ENCODE measurements around the gene WDSUB1.

The WDSUB1 gene, protein sequence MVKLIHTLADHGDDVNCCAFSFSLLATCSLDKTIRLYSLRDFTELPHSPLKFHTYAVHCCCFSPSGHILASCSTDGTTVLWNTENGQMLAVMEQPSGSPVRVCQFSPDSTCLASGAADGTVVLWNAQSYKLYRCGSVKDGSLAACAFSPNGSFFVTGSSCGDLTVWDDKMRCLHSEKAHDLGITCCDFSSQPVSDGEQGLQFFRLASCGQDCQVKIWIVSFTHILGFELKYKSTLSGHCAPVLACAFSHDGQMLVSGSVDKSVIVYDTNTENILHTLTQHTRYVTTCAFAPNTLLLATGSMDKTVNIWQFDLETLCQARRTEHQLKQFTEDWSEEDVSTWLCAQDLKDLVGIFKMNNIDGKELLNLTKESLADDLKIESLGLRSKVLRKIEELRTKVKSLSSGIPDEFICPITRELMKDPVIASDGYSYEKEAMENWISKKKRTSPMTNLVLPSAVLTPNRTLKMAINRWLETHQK

DNA sequence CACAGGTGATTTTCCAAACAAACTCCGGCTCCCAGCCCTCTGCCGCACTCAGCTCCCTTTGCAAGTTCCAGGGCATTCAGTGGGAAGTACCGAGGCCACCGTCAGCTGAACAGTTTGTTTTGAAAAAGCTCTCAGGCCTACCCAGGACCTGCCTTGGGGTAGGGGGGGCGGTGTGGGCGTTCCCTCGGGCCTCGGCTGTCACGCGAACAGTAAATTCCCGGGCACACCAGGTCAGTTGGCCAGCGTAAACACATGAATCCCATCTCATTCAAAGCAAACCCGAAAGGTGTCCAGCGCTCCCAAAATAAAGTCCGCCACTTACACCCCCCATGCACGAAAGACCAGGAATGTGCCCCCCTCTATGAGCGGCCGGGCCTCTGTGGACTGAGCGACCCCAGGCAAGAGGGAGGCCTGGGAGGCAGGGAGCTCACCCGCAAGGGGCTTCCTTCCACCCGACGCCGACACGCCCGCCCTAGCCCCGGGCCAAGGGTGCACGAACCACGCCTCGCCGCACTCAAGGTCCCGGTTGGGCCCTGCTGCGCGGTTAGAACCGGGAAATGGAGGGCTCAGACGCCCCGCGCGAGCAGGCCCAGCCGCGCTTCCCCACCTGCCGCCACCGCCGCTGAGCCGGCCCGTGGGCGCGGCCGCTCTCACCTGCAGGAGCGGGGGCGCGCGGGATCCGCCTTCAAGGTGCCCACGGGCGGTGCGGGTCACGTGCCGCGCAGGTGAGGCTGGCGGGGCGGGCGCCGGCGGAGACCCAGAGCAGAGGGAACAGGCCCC, at the start of gene WDSUB1:
TSS of gene WDSUB1 (minus strand) at position 775 of the 780 bp plus-strand sequence. CDS start 3,634 bp downstream, outside the sequence.
- intact Hi-C loops (cut with DNase I): loop anchor here (5.0 to 10.0 kb wide), 4 partner anchors 151 to 426 kb away; partner anchors contain the start of genes BAZ2B and MARCHF7
- DNase-seq: peak; percentile 29 to 91 (median 50)

DNA sequence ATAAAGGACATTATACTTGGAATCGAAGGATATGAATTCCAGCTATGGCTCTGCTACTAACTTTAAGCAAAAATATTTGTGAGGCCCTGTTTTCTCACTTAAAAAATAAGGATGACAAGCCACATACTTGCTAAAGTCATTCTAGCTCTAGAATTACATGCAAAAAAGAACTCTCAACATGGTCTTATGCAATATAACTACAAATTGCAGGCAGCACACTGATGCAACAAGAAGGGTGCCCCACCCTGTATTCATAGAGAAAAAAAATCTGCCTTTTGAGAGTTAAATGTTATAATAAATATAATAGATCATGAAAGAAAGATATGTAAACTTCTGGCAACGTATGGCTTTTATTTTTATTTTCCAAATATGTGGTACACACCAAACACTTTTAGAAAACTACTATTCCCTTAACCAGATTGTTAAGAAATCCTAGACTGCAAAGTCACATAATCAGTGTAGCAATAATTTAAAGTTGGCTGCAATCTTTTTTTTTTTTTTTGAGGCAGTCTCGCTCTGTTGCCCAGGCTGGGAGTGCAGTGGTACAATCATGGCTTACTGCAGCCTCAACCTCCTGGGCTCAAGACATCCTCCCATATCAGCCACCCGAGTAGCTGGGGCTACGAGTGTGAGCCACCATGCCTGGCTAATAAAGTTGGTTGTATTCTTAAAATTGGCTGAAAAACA, 40.2 kb upstream of the WDSUB1 start:
- intact Hi-C loops (cut with DNase I): no loop called here
- no peak for DNase-seq

DNA sequence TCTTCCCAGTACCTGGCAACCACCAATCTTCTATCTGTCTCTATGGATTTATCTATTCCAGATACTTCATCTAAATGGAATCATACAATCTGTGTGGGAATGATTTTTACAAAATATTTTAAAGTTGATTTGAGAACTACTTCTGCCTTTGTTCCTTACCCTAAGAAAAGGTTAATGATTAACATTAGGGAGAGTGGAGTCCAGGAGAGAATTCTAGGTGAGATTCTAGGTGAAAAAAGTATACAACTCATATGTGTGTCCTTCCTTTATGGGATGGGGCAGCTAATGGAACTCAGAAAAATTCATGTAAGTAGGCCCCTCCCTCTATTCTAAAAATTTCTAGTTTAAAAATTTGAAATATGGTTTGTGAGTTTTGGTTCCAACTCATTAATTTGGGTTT, 35.9 kb upstream of the WDSUB1 start:
- DNase-seq: no peak

DNA sequence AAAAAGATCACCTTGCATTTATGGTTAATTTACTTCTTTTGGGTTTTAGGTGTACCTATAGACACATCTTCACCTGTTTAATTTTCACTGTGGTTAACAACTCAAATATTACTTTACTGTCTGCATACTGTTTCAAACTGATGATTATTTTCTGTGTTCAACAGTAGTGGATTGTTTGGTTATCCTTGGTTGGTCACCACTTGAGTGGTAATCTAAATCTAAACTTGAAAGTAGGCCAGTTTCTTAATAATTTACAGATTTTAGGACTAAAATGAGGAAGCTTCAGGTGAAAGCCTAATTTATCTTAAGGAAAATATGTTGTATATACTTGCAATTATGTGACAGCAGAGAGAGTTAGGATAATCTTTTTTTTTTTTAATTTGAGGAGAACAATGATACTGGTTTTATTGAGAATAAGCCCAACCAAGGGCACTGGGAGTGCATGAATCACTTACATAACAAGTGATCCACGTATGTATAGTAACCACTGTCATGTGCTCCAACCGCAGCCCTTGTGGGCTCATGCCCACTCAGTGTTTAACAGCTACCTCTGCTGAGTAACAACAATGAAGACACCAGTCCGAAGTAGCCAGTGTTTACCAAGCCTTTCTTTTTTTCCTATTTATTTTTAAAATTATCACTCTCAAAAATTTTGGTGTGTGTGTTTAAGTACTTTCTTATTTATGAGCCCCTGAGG, 31.0 kb upstream of the WDSUB1 start:
- intact Hi-C loops (cut with DNase I): no loop called here
- no peak for DNase-seq

More for the DNA sequence above, 35.9 kb upstream of the WDSUB1 start:
- intact Hi-C loops (cut with DNase I): no loop called here

DNA sequence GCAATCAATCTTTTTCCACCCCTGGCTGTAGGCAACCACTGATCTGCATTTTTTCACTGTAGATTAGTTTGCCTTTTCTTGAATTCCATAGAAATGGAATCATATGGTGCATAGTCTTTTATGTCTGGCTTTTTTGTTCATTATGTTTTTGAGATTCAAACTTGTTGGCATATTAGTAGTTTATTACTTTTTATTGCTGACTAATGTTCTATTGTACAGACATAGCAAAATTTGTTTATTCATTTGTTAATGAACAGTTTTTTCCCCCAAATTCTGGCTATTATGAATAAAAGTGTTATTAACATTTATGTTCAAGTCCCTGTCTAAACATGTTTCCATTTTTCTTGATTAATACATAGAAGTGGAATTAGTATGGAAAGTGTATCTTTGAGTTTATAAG, 21.4 kb upstream of the WDSUB1 start:
- intact Hi-C loops (cut with DNase I): no loop called here
- DNase-seq: no peak

DNA sequence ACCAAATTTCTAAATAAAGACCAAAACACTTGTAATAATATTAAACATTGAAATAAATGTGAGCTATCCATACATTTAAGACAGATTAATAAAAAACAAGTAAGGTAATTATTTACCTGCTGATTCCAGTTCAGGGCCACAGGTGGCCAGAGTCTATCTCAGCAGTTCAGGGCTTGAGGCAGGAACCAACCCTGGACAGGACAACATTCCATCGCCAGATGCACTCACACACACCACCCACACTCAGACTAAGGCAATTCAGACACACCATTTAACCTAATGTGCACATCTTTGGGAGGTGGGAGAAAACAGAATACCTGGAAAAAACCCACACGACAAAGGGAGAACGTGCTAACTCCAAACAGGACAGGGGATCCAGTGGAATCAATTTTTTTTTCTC, 14.1 kb upstream of the WDSUB1 start:
- intact Hi-C loops (cut with DNase I): no loop called here
- no peak for DNase-seq

DNA sequence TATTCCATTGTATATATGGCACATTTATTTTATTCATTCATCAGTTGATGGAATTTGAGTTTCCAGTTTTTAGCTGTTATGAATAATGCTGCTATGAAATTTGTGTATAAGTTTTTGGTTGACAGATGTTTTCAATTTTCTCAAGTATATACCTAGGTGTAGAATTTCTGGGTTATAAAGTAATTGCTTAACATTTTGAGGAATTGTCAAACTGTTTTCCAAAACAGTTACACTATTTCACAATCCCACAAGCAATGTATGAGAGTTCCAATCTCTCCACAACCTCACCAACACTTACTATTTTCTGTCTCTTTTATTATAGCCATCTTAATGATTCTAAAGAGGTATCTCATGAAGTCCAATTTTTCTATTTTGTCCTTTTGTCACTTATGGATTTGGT, 12.5 kb upstream of the WDSUB1 start:
- intact Hi-C loops (cut with DNase I): no loop called here
- no peak for DNase-seq

DNA sequence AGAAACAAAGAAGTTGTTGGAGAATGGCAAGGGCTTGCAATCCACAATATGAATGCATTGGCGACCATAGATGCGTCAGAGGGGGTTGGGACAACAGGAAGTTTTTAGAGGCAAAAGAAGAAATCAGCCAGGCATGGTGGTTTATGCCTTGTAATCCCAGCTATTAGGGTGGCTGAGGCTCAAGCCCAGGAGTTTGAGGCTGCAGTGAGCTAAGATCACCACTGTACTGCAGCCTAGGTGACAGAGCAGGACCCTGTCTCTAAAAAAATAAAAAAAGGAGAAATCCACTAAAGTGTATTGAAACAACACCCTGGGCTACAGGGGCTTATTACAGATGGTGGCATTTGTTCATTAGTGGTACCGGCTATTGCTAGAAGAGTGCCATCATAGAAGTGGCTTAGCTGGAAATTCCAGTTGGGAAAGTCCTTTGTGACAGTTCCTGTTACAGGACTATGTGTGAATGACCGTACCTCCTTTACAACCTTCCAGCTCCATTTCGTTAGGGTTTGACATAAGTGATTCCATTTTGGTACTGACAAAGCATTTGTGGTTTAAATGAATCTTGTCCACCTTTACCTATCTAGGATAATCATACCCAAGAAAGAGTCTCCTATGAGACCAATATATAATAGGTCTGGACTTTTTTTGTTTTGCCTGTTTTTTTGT, 10.7 kb upstream of the WDSUB1 start:
- intact Hi-C loops (cut with DNase I): no loop called here
- DNase-seq: no peak

DNA sequence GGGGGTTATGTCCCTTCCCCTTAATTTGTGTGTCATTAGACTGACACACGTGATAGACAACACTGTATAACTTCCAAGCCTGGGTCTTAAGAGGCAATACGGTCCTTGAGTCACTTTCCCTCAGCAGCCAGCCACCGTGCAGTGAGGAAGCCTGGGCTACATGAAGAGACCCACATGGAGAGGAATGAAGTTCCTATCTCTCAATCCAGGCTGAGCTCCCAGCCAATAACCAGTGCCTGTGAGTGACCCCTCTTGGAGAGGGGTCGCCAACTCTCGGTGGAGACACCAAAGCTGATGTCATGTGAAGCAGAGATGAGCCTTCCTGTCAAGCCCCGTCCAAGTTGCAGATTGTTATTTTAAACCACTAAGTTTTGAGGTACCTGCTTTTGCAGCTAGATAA, 5.7 kb upstream of the WDSUB1 start:
- peak in 1 of 10 donors; percentile 77 for DNase-seq

DNA sequence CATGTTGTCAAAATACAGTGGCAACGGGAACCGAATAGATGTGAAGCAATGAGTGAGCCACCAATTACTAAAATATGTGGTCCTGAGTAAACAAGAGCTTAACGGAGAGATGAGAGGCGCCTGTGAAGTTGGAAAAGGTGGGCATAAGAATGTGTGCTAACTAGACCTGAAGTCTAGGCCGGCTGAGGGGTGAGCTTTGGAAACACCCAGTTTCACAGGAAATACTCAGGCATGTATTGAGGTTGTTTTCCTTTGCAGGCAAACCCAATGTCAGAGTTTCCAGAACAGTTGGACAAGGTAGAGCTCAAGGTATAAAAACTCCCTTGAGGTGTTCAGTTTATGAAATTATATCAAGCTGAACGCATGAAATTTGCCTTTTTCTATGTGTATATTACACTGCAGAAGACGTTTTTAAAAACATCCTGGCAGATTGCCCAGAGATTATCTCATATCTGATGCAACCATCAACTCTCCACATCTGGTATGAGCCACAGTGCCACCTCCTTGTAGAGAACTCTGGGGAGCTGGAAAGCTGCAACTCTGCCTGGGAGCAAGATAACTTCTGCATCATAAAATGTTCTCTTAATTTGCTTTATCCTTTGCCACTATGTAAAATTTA, 3.9 kb upstream of the WDSUB1 start:
- intact Hi-C loops (cut with DNase I): no loop called here
- DNase-seq: no peak

More for the DNA sequence above, 5.7 kb upstream of the WDSUB1 start:
- intact Hi-C loops (cut with DNase I): no loop called here

DNA sequence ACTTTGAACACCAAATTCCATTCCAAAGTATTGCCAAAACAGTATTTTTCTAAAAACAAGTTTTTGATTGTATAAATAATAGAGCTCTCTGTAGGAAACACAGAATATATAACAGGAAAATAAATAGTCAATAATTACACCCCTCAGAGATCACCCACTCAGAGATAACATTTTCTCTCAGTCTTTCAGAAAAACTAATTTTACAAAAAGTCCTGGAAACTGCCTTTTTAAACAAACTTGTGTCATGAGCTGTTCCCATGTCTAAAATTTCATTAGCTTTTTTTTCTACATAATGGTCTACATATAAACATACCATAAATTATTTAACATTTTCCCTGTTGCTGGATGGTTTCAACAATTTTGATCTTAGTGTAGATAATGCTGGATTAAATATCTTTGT, 1.2 kb upstream of the WDSUB1 start:
- intact Hi-C loops (cut with DNase I): loop anchor here (5.0 to 10.0 kb wide), 4 partner anchors 153 to 425 kb away; partner anchors contain the start of genes BAZ2B and MARCHF7

DNA sequence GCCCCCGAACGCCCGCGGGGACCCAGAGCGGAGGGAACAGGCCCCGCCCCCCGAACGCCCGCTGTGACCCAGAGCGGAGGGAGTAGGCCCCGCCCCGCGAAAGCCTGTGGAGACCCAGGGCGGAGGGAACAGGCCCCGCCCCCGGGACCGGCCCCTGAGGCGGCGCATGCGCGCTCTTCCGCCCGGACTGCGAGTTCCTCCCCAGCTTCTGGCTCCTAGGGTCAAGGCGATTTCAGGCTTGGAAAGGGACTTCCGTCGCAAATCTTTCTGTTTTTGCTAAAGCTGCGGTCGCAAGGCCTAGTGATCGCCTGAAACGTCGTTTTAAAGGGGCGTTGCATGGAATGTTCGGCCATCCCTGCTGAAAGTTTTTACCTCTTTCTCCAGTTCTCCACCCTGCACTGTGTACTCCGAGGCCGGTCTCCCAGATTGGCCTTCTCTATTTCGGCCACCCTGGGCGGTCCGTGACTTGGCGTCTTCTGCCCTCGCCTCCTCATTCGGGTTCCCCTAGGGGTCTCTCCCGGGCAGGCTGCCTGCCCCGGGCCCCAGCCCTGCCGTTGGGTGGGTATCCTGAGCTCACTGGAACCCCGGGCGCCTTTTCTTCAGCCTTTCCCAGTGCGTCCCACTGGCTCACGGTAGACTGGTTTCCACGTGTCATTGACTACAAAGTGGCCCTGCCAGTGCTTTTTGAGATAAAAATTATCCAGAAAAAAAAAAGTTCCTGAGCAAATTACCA, 372 bp upstream of the WDSUB1 start:
- intact Hi-C loops (cut with DNase I): loop anchor here (5.0 to 10.0 kb wide), 4 partner anchors 152 to 425 kb away; partner anchors contain the start of genes BAZ2B and MARCHF7

More for the DNA sequence above, 1.2 kb upstream of the WDSUB1 start:
- no peak for DNase-seq

DNA sequence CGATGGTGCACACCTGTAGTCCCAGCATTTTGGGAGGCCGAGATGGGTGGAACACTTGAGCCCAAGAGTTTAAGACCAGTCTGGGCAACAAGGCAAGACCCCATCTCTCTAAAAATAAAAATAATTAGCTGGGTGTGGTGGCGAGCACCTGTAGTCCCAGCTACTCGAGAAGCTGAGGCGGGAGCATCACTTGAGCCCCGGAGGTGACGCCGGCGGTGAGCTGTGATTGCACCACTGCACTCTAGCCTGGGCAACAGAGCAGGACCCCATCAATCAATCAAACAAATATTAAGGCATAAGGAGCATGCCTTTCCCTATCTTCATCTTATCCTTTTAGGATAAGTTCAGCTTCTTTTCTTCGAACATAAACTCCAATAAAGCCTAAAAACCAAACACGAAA, 1.1 kb downstream of the WDSUB1 start:
- intact Hi-C loops (cut with DNase I): loop anchor here (5.0 to 10.0 kb wide), 4 partner anchors 151 to 427 kb away; partner anchors contain the start of genes BAZ2B and MARCHF7

More for the DNA sequence above, 372 bp upstream of the WDSUB1 start:
- peak; percentile 91 to 100 (median 98) for DNase-seq

DNA sequence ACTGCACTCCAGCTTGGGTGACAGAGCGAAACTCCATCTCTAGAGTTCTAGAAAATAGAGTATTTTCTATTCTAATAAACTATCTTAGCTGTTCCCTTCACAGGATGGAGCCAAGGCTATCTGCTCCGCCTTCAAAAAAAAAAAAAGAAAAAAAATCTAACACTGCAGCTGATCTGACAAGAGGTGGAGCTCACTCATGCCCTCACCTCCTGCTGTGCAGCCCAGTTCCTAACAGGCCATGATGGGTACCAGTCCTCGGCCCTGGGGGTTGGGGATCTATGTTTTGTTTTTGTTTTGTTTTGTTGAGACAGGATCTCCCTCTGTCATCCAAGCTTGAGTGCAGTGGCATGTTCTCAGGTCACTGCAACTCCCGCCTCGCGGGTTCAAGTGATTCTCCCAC, 3.0 kb downstream of the WDSUB1 start:
- no peak for DNase-seq

More for the DNA sequence above, 1.1 kb downstream of the WDSUB1 start:
- DNase-seq: no peak

DNA sequence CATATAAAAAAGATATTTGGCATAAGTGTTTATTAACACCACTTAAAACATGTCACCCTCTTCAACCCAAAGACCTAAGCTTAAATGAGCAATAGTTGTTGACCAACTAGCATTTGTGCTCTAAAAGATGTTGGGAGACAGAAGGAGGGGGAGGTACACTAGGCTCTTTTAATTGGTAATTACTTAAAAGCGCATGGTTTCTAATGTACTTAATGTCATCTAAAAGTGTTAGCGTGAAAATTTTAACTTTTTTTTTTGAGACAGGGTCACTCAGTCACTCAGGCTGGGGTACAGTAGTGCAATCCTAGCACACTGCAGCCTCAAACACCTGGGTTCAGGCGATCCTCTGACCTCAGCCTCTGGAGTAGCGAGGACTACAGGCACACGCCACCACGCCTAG, 5.5 kb downstream of the WDSUB1 start:
- no peak for DNase-seq
- intact Hi-C loops (cut with DNase I): loop anchor here (10.0 kb wide), 2 partner anchors 146 to 334 kb away; partner anchors contain the start of gene BAZ2B

More for the DNA sequence above, 3.0 kb downstream of the WDSUB1 start:
- intact Hi-C loops (cut with DNase I): loop anchor here (10.0 kb wide), 2 partner anchors 149 to 331 kb away; partner anchors contain the start of gene BAZ2B

DNA sequence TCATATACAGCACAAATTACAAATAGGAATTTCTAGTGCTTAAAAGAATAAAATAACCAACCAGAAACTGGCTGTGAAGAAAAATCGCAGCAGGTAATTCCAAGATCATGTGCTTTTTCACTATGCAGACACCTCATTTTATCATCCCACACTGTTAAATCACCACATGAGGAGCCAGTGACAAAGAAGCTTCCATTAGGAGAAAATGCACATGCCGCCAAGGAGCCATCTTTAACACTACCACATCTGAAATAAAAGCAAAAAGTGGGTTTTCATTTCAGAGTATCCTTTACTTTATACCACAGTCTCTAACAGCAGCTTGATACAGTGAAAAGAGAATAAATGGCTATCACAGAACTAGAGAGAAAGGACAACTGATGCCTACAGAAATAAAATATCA, 6.8 kb downstream of the WDSUB1 start:
- no peak for DNase-seq
- intact Hi-C loops (cut with DNase I): loop anchor here (10.0 kb wide), 2 partner anchors 145 to 335 kb away; partner anchors contain the start of gene BAZ2B

DNA sequence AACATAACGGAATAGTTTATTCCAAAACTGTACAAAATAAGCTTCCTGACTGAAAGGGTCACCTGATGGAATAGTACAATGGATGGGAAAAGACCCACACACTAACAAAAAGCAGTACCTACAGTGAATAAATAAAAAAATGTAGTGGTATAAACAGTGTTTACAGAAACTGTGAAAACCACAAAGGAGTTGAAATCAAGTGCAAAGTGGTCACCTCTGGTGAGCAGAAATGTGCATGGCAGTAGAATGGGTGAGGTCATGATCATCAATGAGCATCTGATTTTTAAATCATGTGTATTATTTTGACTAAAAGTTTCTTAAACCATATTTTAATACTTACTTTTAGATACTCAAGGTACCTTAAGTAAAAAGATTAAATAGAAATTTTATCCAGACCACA, 11.4 kb downstream of the WDSUB1 start:
- intact Hi-C loops (cut with DNase I): no loop called here
- DNase-seq: no peak

DNA sequence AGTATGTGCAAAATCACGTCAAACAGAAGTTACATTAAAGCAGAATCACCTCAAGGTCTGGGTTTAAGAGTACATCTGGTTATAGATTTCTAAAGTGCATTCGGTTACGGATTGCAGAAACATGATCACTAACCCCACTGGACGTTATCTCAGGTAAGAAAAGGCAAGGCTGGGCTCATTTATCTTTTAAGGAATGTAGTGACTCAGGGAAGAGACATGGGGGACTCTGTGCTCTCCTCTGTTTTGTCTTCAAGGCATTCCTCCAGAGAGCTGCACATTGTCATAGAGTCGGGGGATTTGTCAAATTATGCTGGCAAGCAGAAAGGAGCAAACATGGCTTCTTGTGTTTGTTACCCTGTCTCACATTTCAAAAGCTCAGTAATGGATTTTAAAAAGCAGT, 14.3 kb downstream of the WDSUB1 start:
- DNase-seq: no peak
- intact Hi-C loops (cut with DNase I): no loop called here

Data from posterior cingulate gyrus (tissue), 11 donors.